ENCODE results near the gene TCTA. TPM values are rescaled to one million over a fixed set of nuclear protein-coding genes. Genes with fewer than 3 reads are reported as not detected.
A peak's percentile ranks its signal among the peaks of the same experiment; 100 is the strongest.

The TCTA gene
- total RNA-seq, 1 donor from 2014 or later = 17.7 TPM

GRCh38 chr3:49411535-49411967, 672 bp upstream of the TCTA start:
- Histone ChIP-seq H3K27me3 (ENCODE audit: low read depth) (no peaks in the 10 kb centered on the region), H3K4me1 (peaks cover 93% of the 10 kb centered on the region), H3K4me3 (peak overlapping the region; percentile 87), H3K9me3 (replicated peaks) (no peaks in the 10 kb centered on the region), H3K27ac (replicated peaks) (peak overlapping the region; percentile 98), H3K36me3 (peaks cover 28% of the 10 kb centered on the region)
- peak; percentile 63 for DNase-seq
- TF ChIP-seq CTCF (IDR thresholded peaks at IDR 0.05; ENCODE audit: borderline replicate concordance) = peak; percentile 15
- intact Hi-C loops (cut with micrococcal nuclease) = no loop called here

GRCh38 chr3:49412632-49413337, 562 bp downstream of the TCTA start:
- peak overlapping the region; percentile 98 for H3K27ac ChIP-seq (replicated peaks)
- intact Hi-C loops (cut with micrococcal nuclease) = no loop called here
- peaks cover 36% of the 10 kb centered on the region for H3K36me3 ChIP-seq
- no peak for TF ChIP-seq CTCF (IDR thresholded peaks at IDR 0.05; ENCODE audit: borderline replicate concordance)
- DNase-seq = no peak
- H3K27me3 ChIP-seq (ENCODE audit: low read depth) = no peaks in the 10 kb centered on the region
- H3K4me1 ChIP-seq = peaks cover 93% of the 10 kb centered on the region
- no peaks in the 10 kb centered on the region for H3K9me3 ChIP-seq (replicated peaks)
- peak overlapping the region; percentile 87 for H3K4me3 ChIP-seq

GRCh38 chr3:49413338-49413734, 1.1 kb downstream of the TCTA start:
- peak overlapping the region; percentile 87 for H3K4me3 ChIP-seq
- H3K9me3 ChIP-seq (replicated peaks) = no peaks in the 10 kb centered on the region
- intact Hi-C loops (cut with micrococcal nuclease) = no loop called here
- TF ChIP-seq CTCF (IDR thresholded peaks at IDR 0.05; ENCODE audit: borderline replicate concordance) = no peak
- DNase-seq = no peak
- H3K27me3 ChIP-seq (ENCODE audit: low read depth) = no peaks in the 10 kb centered on the region
- H3K27ac ChIP-seq (replicated peaks) = peak overlapping the region; percentile 98
- H3K4me1 ChIP-seq = peaks cover 92% of the 10 kb centered on the region
- H3K36me3 ChIP-seq = peaks cover 36% of the 10 kb centered on the region

GRCh38 chr3:49414753-49415152, 2.5 kb downstream of the TCTA start:
- Histone ChIP-seq H3K9me3 (replicated peaks) (no peaks in the 10 kb centered on the region), H3K4me3 (no peak overlapping the region), H3K4me1 (peaks cover 87% of the 10 kb centered on the region), H3K27ac (replicated peaks) (peak overlapping the region; percentile 60), H3K36me3 (peaks cover 44% of the 10 kb centered on the region), H3K27me3 (ENCODE audit: low read depth) (no peaks in the 10 kb centered on the region)
- TF ChIP-seq CTCF (IDR thresholded peaks at IDR 0.05; ENCODE audit: borderline replicate concordance) = no peak
- intact Hi-C loops (cut with micrococcal nuclease) = no loop called here
- no peak for DNase-seq

- Histone ChIP-seq H3K36me3 (peaks cover 50% of the 10 kb centered on the region), H3K9me3 (replicated peaks) (no peaks in the 10 kb centered on the region), H3K27ac (replicated peaks) (peak overlapping the region; percentile 60), H3K4me3 (no peak overlapping the region), H3K27me3 (ENCODE audit: low read depth) (no peaks in the 10 kb centered on the region), H3K4me1 (peaks cover 79% of the 10 kb centered on the region)
- no peak for DNase-seq
- intact Hi-C loops (cut with micrococcal nuclease) = no loop called here
- no peak for TF ChIP-seq CTCF (IDR thresholded peaks at IDR 0.05; ENCODE audit: borderline replicate concordance)
Observed at GRCh38 chr3:49415931-49416601, 3.8 kb downstream of the TCTA start.
